Transverse colon (tissue), 3 donors: ENCODE results near the gene CES5A.

Experiments used
- CTCF ChIP-seq, 5 experiments: fragments of 200-600 bp in 3 of 5; fragments of 450-650 bp in 2 of 5; sonication (generic) in 3 of 5; IDR thresholded peaks; 1 replicate in 2 of 5; 2 replicates in 3 of 5; pipeline ENCODE4 v1.5.1; 2016 to 2017; ENCODE audit warnings: antibody characterized with exemption in 5 of 5, inconsistent platforms in 3 of 5, mild to moderate bottlenecking in 2 of 5, moderate library complexity in 1 of 5
- POLR2A ChIP-seq: fragments of 450-650 bp; IDR thresholded peaks from one replicate; pipeline ENCODE4 v1.6.1; 2016; ENCODE audit warnings: antibody characterized with exemption, mild to moderate bottlenecking, moderate library complexity

DNA sequence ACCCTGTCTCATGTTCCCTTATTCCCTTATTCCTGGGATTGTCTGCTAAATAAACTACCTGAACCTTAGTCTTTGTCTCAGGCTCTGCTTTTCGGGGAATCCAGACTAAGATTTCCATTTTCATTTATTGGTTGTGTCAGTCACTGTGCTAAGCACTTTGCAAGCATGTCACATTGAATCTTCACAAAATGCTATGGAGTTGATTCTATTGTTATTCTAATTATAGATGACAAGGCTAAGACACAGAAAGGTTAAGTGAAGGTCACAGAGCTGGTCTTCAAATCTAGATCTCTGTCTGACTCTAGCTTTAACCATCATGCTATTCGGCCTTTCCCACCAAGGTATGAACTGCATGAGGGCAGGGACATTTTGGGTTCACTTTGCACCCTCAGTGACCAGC lies 13.4 kb upstream of the CES5A start:
- TF ChIP-seq CTCF (IDR thresholded peaks at IDR 0.05) (no peak), POLR2A (no peak)
